HG03457 (cell line): Measurements from ENCODE around the gene FOXS1.
"Not testable (repeated sequence)": the region's sequence is repeated elsewhere in the genome, so short reads cannot be mapped to it uniquely, and the experiment has no call there.

Source experiments
- ATAC-seq: cut with Tn5 transposase; IDR thresholded peaks from one replicate; pipeline ENCODE4 v1.9.1; 2021; ENCODE audit warnings: moderate number of reproducible peaks; ENCODE audit not compliant: unreplicated experiment

Gene FOXS1

GRCh38 chr20:31824125-31824485 lies 21.3 kb downstream of the FOXS1 start:
- no peak for ATAC-seq

GRCh38 chr20:31823360-31824124 lies 21.9 kb downstream of the FOXS1 start:
- ATAC-seq = no peak

- no peak for ATAC-seq
These were observed 22.7 kb downstream of the FOXS1 start for GRCh38 chr20:31822421-31823330.

GRCh38 chr20:31821427-31821826 lies 24.0 kb downstream of the FOXS1 start:
- ATAC-seq = no peak

GRCh38 chr20:31820228-31820627 lies 25.2 kb downstream of the FOXS1 start:
- no peak for ATAC-seq

GRCh38 chr20:31819083-31819784 lies 26.2 kb downstream of the FOXS1 start, which contains the start of gene MYLK2:
Gene MYLK2 (plus strand): TSS chr20:31819356. CDS start chr20:31819581, 225 bp downstream.
- no peak for ATAC-seq

GRCh38 chr20:31818376-31818908 lies 27.0 kb downstream of the FOXS1 start:
- no peak for ATAC-seq

- no peak for ATAC-seq
These were observed 27.9 kb downstream of the FOXS1 start for GRCh38 chr20:31817461-31817860.

GRCh38 chr20:31816221-31816620 lies 29.2 kb downstream of the FOXS1 start:
- no peak for ATAC-seq

GRCh38 chr20:31815408-31816188 lies 29.8 kb downstream of the FOXS1 start:
- no peak for ATAC-seq

- ATAC-seq = not testable (repeated sequence)
These were observed 31.3 kb downstream of the FOXS1 start for GRCh38 chr20:31814142-31814541.

GRCh38 chr20:31813611-31814010 lies 31.8 kb downstream of the FOXS1 start:
- no peak for ATAC-seq

- ATAC-seq = no peak
These were observed 33.3 kb downstream of the FOXS1 start for GRCh38 chr20:31811796-31812728.

- ATAC-seq = no peak
These were observed 34.2 kb downstream of the FOXS1 start for GRCh38 chr20:31811198-31811597.

- ATAC-seq = no peak
These were observed 35.7 kb downstream of the FOXS1 start for GRCh38 chr20:31809661-31810060.

- no peak for ATAC-seq
These were observed 36.9 kb downstream of the FOXS1 start for GRCh38 chr20:31808481-31808880.

- ATAC-seq = no peak
These were observed 38.6 kb downstream of the FOXS1 start for GRCh38 chr20:31806564-31807355.

- no peak for ATAC-seq
These were observed 41.7 kb downstream of the FOXS1 start for GRCh38 chr20:31803552-31804291.
